ENCODE data around the gene RC3H2.
"Not testable (repeated sequence)": the region's sequence is repeated elsewhere in the genome, so short reads cannot be mapped to it uniquely, and the experiment has no call there.

Gene RC3H2

DNA sequence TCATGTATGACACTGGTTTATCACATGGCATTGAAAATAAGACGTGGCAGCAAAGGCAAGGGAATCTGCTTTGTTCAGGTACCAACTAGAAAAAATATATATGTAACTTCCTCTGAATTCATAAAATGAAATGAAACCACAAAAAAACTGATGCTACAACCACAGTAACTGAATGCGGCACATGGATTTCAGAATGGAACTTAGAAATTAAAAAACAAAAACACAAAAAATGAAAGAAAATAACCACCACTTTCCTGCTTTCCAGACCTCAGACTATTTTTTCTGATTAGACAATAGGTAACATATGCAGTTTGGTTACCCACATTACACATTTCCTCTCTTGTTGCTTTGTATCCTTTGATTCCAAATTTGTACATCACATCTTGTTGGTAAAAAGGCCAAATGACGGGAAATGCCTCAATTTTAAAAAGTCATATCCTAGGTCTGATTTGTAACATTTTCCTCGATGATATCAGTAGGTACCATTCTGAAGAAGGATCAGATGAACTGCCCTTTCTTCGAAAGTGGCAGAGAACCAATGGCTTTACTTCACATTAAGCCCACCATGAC, 58.7 kb downstream of the RC3H2 start:
- no peaks in the 10 kb centered on the region for H3K27me3 ChIP-seq (ENCODE audit: insufficient read depth, low read depth, severe bottlenecking)
- H3K36me3 ChIP-seq = peaks cover 37% of the 10 kb centered on the region
- TF ChIP-seq, protein P1, sequence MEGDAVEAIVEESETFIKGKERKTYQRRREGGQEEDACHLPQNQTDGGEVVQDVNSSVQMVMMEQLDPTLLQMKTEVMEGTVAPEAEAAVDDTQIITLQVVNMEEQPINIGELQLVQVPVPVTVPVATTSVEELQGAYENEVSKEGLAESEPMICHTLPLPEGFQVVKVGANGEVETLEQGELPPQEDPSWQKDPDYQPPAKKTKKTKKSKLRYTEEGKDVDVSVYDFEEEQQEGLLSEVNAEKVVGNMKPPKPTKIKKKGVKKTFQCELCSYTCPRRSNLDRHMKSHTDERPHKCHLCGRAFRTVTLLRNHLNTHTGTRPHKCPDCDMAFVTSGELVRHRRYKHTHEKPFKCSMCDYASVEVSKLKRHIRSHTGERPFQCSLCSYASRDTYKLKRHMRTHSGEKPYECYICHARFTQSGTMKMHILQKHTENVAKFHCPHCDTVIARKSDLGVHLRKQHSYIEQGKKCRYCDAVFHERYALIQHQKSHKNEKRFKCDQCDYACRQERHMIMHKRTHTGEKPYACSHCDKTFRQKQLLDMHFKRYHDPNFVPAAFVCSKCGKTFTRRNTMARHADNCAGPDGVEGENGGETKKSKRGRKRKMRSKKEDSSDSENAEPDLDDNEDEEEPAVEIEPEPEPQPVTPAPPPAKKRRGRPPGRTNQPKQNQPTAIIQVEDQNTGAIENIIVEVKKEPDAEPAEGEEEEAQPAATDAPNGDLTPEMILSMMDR (IDR thresholded peaks at IDR 0.05; ENCODE audit: low read depth, low read length) = no peak

GRCh38 chr9:122845116-122845515, 60.0 kb downstream of the RC3H2 start:
- Histone ChIP-seq H3K27ac (no peak overlapping the region), H3K4me3 (ENCODE audit: low read depth, low read length) (no peak overlapping the region), H3K27me3 (ENCODE audit: insufficient read depth, low read depth, severe bottlenecking) (no peaks in the 10 kb centered on the region), H3K36me3 (peaks cover 24% of the 10 kb centered on the region), H3K9me3 (ENCODE audit: severe bottlenecking) (no peaks in the 10 kb centered on the region)
- TF ChIP-seq, protein P1 (IDR thresholded peaks at IDR 0.05; ENCODE audit: low read depth, low read length) = no peak
- no peak for DNase-seq

More for the DNA sequence above, 58.7 kb downstream of the RC3H2 start:
- H3K27ac ChIP-seq = no peak overlapping the region
- no peak for DNase-seq
- H3K9me3 ChIP-seq (ENCODE audit: severe bottlenecking) = no peaks in the 10 kb centered on the region
- H3K4me3 ChIP-seq (ENCODE audit: low read depth, low read length) = no peak overlapping the region

DNA sequence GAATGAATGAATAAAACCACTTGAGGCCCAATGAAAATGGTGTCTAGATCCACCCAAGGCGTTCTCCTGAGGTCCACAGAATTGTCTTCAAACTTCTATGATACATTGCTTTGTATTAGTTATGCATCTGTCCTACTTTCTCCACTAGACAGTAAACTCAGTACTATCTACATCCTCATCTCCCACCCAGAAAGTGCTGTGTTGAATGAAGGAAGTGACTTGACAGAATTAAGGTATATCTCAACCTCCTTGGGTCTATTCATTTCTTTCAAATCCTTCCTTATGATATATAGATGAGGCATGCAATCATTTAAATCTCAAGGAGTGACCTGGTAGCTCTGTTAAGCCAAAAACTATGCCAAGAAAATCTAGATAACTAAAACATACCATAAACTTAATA, 61.0 kb downstream of the RC3H2 start:
- no peak for DNase-seq
- Histone ChIP-seq H3K4me3 (ENCODE audit: low read depth, low read length) (no peak overlapping the region), H3K36me3 (peaks cover 16% of the 10 kb centered on the region), H3K9me3 (ENCODE audit: severe bottlenecking) (no peaks in the 10 kb centered on the region), H3K27ac (no peak overlapping the region), H3K27me3 (ENCODE audit: insufficient read depth, low read depth, severe bottlenecking) (no peaks in the 10 kb centered on the region)
- TF ChIP-seq, protein P1 (IDR thresholded peaks at IDR 0.05; ENCODE audit: low read depth, low read length) = no peak

DNA sequence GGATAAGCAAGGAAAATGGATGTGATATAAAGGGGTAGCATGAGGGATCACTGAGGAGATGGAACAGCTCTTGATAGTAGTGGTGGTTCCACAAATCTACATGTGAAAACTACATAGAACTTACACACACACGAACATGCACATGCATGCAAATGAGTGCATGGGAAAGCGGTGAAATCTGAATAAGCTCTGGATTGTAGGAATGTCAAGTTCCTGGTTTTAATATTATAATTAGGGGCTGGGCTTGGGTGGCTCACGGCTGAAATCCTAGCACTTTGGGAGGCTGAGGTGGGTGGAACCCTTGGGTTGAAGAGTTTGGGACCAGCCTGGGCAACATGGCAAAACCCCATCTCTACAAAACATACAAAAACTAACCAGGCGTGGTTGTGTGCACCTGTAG, 63.7 kb downstream of the RC3H2 start:
- DNase-seq = no peak
- peaks cover 3% of the 10 kb centered on the region for H3K36me3 ChIP-seq
- no peaks in the 10 kb centered on the region for H3K9me3 ChIP-seq (ENCODE audit: severe bottlenecking)
- H3K4me3 ChIP-seq (ENCODE audit: low read depth, low read length) = no peak overlapping the region
- TF ChIP-seq, protein P1 (IDR thresholded peaks at IDR 0.05; ENCODE audit: low read depth, low read length) = no peak
- no peaks in the 10 kb centered on the region for H3K27me3 ChIP-seq (ENCODE audit: insufficient read depth, low read depth, severe bottlenecking)
- no peak overlapping the region for H3K27ac ChIP-seq

- H3K4me3 ChIP-seq (ENCODE audit: low read depth, low read length); H3K9me3 ChIP-seq (ENCODE audit: severe bottlenecking); H3K27ac ChIP-seq; H3K36me3 ChIP-seq; H3K27me3 ChIP-seq (ENCODE audit: insufficient read depth, low read depth, severe bottlenecking); DNase-seq: not testable (repeated sequence)
- TF ChIP-seq, protein P1 (IDR thresholded peaks at IDR 0.05; ENCODE audit: low read depth, low read length) = peak; percentile 48
Measured at GRCh38 chr9:122838441-122838840, 66.7 kb downstream of the RC3H2 start.

- Histone ChIP-seq H3K9me3 (ENCODE audit: severe bottlenecking) (no peaks in the 10 kb centered on the region), H3K27ac (no peak overlapping the region), H3K36me3 (no peaks in the 10 kb centered on the region), H3K27me3 (ENCODE audit: insufficient read depth, low read depth, severe bottlenecking) (no peaks in the 10 kb centered on the region), H3K4me3 (ENCODE audit: low read depth, low read length) (no peak overlapping the region)
- TF ChIP-seq, protein P1 (IDR thresholded peaks at IDR 0.05; ENCODE audit: low read depth, low read length) = no peak
- DNase-seq = no peak
Measured at GRCh38 chr9:122837266-122837850, 67.8 kb downstream of the RC3H2 start.

All from WERI-Rb-1 (cell line).